NB4 (cell line): ENCODE results near the gene ERN2.

Source experiments
- CTCF ChIP-seq: IDR thresholded peaks from one replicate; pipeline ENCODE4 v1.5.1; 2012; ENCODE audit warnings: low read depth, low read length
- POLR2A ChIP-seq: IDR thresholded peaks from 2 replicates; pipeline ENCODE4 v1.6.1; 2011; ENCODE audit warnings: mild to moderate bottlenecking; ENCODE audit not compliant: insufficient read length; ENCODE audit errors: extremely low read depth

- TF ChIP-seq CTCF (no peak), POLR2A (no peak)
Observed at GRCh38 chr16:23670137-23670776, 42.8 kb downstream of the ERN2 start.
